Brain microvascular endothelial cell (primary cell): ENCODE results near the gene PHLDA1.
"Not testable (repeated sequence)": the region's sequence is repeated elsewhere in the genome, so short reads cannot be mapped to it uniquely, and the experiment has no call there.

Experiments
- DNase-seq: peaks from one replicate; pipeline ENCODE4 v3.0.0-alpha.2; 2020
- H3K27ac ChIP-seq: fragments of 250-450 bp; sonication (Bioruptor Pico); 2 replicates; pipeline ENCODE4 v1.5.1; 2020; ENCODE audit warnings: mild to moderate bottlenecking, moderate library complexity
- H3K27me3 ChIP-seq: fragments of 250-450 bp; sonication (Bioruptor Pico); replicated peaks from 2 replicates; pipeline ENCODE4 v1.5.1; 2020; ENCODE audit warnings: mild to moderate bottlenecking
- H3K36me3 ChIP-seq: fragments of 250-450 bp; sonication (Bioruptor Pico); replicated peaks from 2 replicates; pipeline ENCODE4 v1.5.1; 2020; ENCODE audit warnings: mild to moderate bottlenecking
- H3K4me3 ChIP-seq: 2 replicates; pipeline ENCODE4 v1.5.1; 2011; ENCODE audit warnings: low read depth, mild to moderate bottlenecking, control low read depth, low read length, moderate library complexity
- in situ Hi-C: cut with HindIII; loops from 2 replicates; pipeline ENCODE4 v1.10.0; 2017; ENCODE audit warnings: low sequenced_read_pairs, low pct_ligation_motif_present
- TF ChIP-seq, protein P1 (sequence below): IDR thresholded peaks from 2 replicates; pipeline ENCODE4 v1.5.1; 2011; ENCODE audit warnings: low read depth, mild to moderate bottlenecking, moderate library complexity, low read length, control low read depth, inconsistent platforms; ENCODE audit errors: missing control alignments

Gene PHLDA1

GRCh38 chr12:75996861-75997447, 34.6 kb downstream of the PHLDA1 start:
- peak overlapping the region; percentile 58 for H3K27ac ChIP-seq

DNA sequence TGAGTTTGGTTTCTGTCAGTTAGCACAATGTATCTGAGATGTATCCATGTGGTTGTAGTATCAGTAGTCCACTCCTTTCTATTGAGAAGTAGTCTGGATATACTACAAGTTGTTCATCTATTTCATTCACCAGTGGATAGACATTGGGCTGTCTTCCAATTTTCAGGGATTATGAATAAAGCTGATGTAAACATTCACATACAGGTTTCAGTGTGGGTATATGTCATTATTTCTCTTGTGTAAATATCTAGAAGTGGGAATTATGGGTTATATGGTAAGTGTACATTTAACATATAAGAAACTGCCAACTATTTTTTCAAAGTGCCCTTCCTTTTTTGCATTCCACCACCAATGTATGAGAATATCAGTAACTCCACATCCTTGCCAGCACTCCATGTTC, 35.9 kb downstream of the PHLDA1 start:
- in situ Hi-C loops = no loop called here
- Histone ChIP-seq H3K4me3 (no peak overlapping the region), H3K36me3 (no peaks in the 10 kb centered on the region), H3K27ac (no peak overlapping the region), H3K27me3 (no peaks in the 10 kb centered on the region)
- TF ChIP-seq, protein P1, sequence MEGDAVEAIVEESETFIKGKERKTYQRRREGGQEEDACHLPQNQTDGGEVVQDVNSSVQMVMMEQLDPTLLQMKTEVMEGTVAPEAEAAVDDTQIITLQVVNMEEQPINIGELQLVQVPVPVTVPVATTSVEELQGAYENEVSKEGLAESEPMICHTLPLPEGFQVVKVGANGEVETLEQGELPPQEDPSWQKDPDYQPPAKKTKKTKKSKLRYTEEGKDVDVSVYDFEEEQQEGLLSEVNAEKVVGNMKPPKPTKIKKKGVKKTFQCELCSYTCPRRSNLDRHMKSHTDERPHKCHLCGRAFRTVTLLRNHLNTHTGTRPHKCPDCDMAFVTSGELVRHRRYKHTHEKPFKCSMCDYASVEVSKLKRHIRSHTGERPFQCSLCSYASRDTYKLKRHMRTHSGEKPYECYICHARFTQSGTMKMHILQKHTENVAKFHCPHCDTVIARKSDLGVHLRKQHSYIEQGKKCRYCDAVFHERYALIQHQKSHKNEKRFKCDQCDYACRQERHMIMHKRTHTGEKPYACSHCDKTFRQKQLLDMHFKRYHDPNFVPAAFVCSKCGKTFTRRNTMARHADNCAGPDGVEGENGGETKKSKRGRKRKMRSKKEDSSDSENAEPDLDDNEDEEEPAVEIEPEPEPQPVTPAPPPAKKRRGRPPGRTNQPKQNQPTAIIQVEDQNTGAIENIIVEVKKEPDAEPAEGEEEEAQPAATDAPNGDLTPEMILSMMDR = no peak
- DNase-seq = no peak

More at GRCh38 chr12:75996861-75997447, 34.6 kb downstream of the PHLDA1 start:
- Histone ChIP-seq H3K4me3 (no peak overlapping the region), H3K27me3 (no peaks in the 10 kb centered on the region), H3K36me3 (no peaks in the 10 kb centered on the region)
- TF ChIP-seq, protein P1 = no peak
- in situ Hi-C loops = no loop called here
- DNase-seq = no peak

DNA sequence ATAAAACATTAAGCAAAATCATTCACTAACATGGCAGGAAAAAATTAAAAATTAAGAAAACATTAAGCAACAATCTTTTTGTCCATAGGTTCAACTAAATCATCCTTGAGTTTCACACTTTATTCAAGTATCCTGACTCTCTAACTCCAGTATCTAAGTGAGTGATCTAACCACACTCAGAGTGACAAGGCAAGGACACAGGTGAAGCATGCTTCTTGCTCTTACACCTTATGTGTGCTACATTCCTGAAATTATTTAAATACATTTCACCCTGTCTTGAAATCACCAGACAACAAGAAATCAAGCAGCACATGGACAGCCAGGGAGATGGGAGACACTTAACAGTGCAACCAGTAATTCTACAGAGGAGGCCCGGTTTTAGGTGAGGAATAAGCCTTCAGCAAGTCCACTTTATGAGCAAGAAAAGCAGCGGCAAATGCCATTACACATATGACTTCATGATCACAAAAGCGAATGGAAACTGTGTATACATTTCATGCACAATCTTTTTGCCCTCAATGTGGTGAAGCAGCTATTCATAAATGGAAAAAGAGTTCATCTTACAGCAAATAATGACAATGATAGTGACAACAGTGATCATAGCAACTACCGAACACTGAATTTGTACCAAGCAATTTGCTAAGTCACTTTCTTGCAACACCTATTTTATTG, 37.4 kb downstream of the PHLDA1 start:
- DNase-seq = no peak
- no peak overlapping the region for H3K4me3 ChIP-seq
- in situ Hi-C loops = no loop called here
- no peaks in the 10 kb centered on the region for H3K36me3 ChIP-seq
- no peaks in the 10 kb centered on the region for H3K27me3 ChIP-seq
- H3K27ac ChIP-seq = no peak overlapping the region
- TF ChIP-seq, protein P1 = no peak

DNA sequence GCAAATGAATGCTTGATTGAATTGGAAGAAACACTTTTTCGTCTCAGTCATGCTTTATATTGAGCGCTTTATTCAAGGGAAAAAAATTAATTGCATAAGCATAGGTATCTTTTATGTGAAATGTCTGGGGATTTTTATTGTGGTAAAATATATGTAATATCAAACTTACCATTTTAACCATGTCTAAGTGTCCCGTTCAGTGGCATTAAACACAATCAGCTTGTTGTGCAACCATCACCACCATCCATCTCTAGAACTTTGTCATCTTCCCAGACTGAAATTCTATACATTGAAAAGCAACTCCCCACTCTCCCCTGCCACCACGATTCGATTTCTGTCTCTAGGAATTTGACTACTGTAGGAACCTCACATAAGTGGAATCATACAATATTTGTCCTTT, 39.8 kb downstream of the PHLDA1 start:
- Histone ChIP-seq H3K27me3 (no peaks in the 10 kb centered on the region), H3K36me3 (no peaks in the 10 kb centered on the region), H3K27ac (no peak overlapping the region), H3K4me3 (no peak overlapping the region)
- no peak for DNase-seq
- TF ChIP-seq, protein P1 = no peak
- in situ Hi-C loops = no loop called here

- no peak overlapping the region for H3K4me3 ChIP-seq
- TF ChIP-seq, protein P1 = no peak
- no peak overlapping the region for H3K27ac ChIP-seq
- no peak for DNase-seq
- H3K27me3 ChIP-seq = no peaks in the 10 kb centered on the region
- no peaks in the 10 kb centered on the region for H3K36me3 ChIP-seq
- in situ Hi-C loops = no loop called here
Measured at GRCh38 chr12:75990189-75990912, 41.2 kb downstream of the PHLDA1 start.

GRCh38 chr12:75987709-75988108, 43.9 kb downstream of the PHLDA1 start:
- in situ Hi-C loops, DNase-seq: not testable (repeated sequence)

More at GRCh38 chr12:75987709-75988108, 43.9 kb downstream of the PHLDA1 start:
- H3K27me3 ChIP-seq, H3K27ac ChIP-seq, H3K36me3 ChIP-seq, H3K4me3 ChIP-seq: not testable (repeated sequence)
